ENCODE data around the gene NAA25. TPM values are rescaled to one million over a fixed set of nuclear protein-coding genes. Genes with fewer than 3 reads are reported as not detected.
"Not testable (repeated sequence)": the region's sequence is repeated elsewhere in the genome, so short reads cannot be mapped to it uniquely, and the experiment has no call there.

NAA25 gene
- total RNA-seq, 1 donor from 2014 or later: 35.9 TPM

DNA sequence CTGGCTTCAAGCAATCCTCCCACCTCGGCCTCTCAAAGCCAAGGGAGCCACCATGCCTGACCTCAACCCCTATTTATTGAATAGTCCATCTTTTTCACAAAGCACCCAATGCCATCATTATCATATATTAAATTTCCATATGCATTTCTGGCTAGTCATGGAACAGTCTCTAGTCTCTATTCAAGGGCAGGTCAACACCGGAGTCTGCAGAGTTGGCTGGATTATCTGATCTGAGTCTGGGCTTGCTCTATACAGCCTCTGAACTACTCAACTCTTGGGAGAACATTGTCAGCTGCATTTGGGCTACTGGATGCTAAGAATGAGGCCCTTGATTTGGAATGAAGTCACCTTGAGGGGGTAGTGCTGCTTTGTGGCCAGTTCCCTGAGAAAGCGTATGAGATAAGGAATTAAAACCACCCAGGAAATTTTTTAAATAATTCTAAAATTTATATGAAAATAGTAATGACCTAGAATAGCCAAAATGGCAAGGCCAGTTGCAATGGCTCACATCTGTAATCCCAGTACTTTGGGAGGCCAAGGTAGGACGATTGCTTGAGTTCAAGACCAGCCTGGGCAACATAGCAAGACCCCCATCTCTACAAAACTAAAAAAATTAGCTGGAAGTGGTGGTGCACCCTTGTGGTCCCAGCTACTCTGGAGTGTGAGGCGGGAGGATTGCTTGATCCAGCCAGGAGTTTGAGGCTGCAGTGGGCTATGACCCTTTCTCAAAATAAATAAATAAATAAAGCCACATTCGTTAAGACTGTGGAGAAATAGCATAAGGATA, 6.9 kb upstream of the NAA25 start:
- Mint-ChIP-seq H3K27me3 (ENCODE audit: low read depth) (no peaks in the 10 kb centered on the region), H3K36me3 (ENCODE audit: low read depth) (no peaks in the 10 kb centered on the region), H3K27ac (ENCODE audit: unreplicated experiment) (no peak overlapping the region), H3K4me1 (peaks cover 18% of the 10 kb centered on the region), H3K4me3 (no peak overlapping the region), H3K9me3 (no peaks in the 10 kb centered on the region)
- no peak for DNase-seq (ENCODE audit: low read depth, low spot score)
- no peak for TF ChIP-seq CTCF (conservative IDR thresholded peaks at IDR 0.05)

DNA sequence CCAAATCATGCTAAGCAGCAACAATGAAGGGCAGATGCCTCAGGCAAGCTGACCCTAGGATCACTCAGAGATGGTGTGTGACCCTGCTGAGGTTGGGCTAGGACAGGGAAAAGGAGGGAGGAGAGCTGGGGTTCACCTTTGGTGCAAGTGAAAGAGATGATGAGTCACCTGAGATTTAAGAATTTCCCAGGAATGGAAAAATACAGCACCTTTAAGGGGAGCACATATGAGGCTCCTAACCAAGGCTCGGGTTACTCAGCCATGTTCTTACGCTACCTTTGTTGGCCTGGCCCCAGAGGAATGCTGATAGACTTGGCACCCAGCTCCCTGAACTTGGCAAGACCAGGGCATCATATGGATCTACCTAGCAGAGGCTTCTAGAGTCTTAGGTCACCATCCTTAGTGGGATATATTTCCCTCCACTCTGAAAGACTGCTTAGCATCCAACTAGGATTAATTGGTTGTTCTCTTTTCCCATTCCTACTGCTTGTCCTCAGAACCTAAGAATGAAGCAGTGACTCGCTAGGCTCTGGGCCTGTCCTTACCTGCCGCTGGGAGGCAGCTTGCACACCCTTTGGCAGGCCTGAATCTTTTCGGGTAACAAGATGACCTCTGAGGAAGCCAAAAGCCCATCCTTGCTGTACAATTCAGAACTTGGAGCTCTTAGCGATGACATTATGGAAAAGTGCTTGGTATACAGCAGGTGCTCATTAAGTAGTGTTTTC, 4.0 kb upstream of the NAA25 start:
- no peaks in the 10 kb centered on the region for H3K9me3 Mint-ChIP-seq
- no peak overlapping the region for H3K27ac Mint-ChIP-seq (ENCODE audit: unreplicated experiment)
- no peaks in the 10 kb centered on the region for H3K27me3 Mint-ChIP-seq (ENCODE audit: low read depth)
- H3K4me1 Mint-ChIP-seq: peaks cover 38% of the 10 kb centered on the region
- no peak for DNase-seq (ENCODE audit: low read depth, low spot score)
- no peak for TF ChIP-seq CTCF (conservative IDR thresholded peaks at IDR 0.05)
- H3K4me3 Mint-ChIP-seq: peak overlapping the region; percentile 16
- H3K36me3 Mint-ChIP-seq (ENCODE audit: low read depth): no peaks in the 10 kb centered on the region

GRCh38 chr12:112111931-112112330, 3.3 kb upstream of the NAA25 start:
- Mint-ChIP-seq H3K4me1 (peaks cover 41% of the 10 kb centered on the region), H3K36me3 (ENCODE audit: low read depth) (no peaks in the 10 kb centered on the region), H3K27ac (ENCODE audit: unreplicated experiment) (no peak overlapping the region), H3K4me3 (peak overlapping the region; percentile 16), H3K9me3 (no peaks in the 10 kb centered on the region), H3K27me3 (ENCODE audit: low read depth) (no peaks in the 10 kb centered on the region)
- no peak for DNase-seq (ENCODE audit: low read depth, low spot score)
- no peak for TF ChIP-seq CTCF (conservative IDR thresholded peaks at IDR 0.05)

- not testable (repeated sequence) for H3K9me3 Mint-ChIP-seq; H3K4me3 Mint-ChIP-seq; DNase-seq (ENCODE audit: low read depth, low spot score); H3K27me3 Mint-ChIP-seq (ENCODE audit: low read depth); H3K36me3 Mint-ChIP-seq (ENCODE audit: low read depth); H3K27ac Mint-ChIP-seq (ENCODE audit: unreplicated experiment)
- H3K4me1 Mint-ChIP-seq: peaks cover 40% of the 10 kb centered on the region
Measured at GRCh38 chr12:112110787-112111662, 2.4 kb upstream of the NAA25 start.

- Mint-ChIP-seq H3K4me3 (peak overlapping the region; percentile 97), H3K9me3 (no peaks in the 10 kb centered on the region), H3K36me3 (ENCODE audit: low read depth) (no peaks in the 10 kb centered on the region), H3K4me1 (peaks cover 58% of the 10 kb centered on the region), H3K27ac (ENCODE audit: unreplicated experiment) (peak overlapping the region; percentile 98), H3K27me3 (ENCODE audit: low read depth) (no peaks in the 10 kb centered on the region)
- DNase-seq (ENCODE audit: low read depth, low spot score): no peak
- TF ChIP-seq CTCF (conservative IDR thresholded peaks at IDR 0.05): no peak
Measured at GRCh38 chr12:112107306-112108201, 1.0 kb downstream of the NAA25 start.

All from neural crest cell (in vitro differentiated cells).